ENCODE results near the gene GABBR2.

DNA sequence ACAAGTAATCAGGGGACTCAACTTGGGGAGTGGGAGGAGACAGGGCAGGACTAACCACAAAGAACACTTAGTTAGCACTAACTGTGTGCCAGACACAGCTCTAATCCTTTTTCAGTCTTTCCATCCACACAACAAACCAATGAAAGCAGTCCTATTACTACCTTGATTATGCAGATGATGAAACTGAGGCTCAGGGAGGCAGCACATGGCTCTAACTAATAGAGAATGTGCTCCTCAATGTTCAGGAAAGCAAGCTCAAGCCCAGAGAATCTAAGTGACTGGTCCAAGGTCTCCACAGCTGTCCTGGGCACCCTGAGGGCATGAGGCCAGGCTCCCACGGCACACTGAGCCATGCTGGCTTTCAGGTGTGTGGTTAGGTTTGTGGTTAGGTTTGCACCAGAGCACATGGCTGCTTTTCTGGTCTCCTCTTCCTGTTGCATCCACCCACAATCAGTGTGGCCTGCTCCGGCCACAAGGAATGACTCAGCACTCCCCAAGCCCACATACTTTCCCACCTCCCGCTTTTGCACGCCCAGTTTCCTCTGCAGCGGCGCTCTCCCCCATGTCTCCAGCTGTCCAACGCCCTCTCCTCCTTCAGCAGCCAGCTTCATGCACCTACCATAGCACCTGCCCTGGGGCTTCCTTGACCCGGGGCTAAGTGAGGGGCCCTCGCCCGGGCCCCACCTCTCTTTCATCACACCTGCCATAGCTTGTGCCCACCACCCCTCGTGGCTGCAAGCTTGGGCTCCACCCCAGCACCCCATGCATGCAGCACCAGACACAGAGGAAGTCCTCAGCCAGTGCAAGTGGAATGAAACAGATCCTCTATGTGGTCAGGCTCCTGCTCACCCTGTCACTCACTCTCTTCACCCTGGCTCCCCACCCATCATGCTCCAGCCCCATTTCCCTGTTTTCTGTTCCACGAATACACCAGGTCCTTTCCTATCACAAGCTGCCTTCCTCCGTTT lies 133.1 kb downstream of the GABBR2 start:
- no peak for TF ChIP-seq CTCF (optimal IDR thresholded peaks at IDR 0.05 in 1 of 3, IDR thresholded peaks at IDR 0.05 in 1 of 3, conservative IDR thresholded peaks at IDR 0.05 in 1 of 3; ENCODE audit: extremely low read depth in 1 of 3, insufficient read depth in 2 of 3, low read length in 3 of 3)
- TF ChIP-seq EZH2 (IDR thresholded peaks at IDR 0.05; ENCODE audit: low read length) = no peak
